Type B pancreatic cell (in vitro differentiated cells): ENCODE results near the gene TM4SF4. TPM values are rescaled to one million over a fixed set of nuclear protein-coding genes. Genes with fewer than 3 reads are reported as not detected.
A peak's percentile ranks its signal among the peaks of the same experiment; 100 is the strongest.

Source experiments
- DNase-seq: peaks from one replicate; pipeline ENCODE4 v3.0.0; 2021; ENCODE audit warnings: mixed read lengths; ENCODE audit not compliant: unreplicated experiment; ENCODE audit errors: extremely low spot score
- H3K27ac Mint-ChIP-seq: 2 replicates; pipeline ENCODE4 v1.8.0; 2021; ENCODE audit warnings: mild to moderate bottlenecking, mixed read lengths
- H3K27me3 Mint-ChIP-seq: 2 replicates; pipeline ENCODE4 v1.8.0; 2021; ENCODE audit warnings: mixed read lengths
- H3K36me3 Mint-ChIP-seq: 2 replicates; pipeline ENCODE4 v1.8.0; 2021; ENCODE audit warnings: mixed read lengths
- H3K4me1 Mint-ChIP-seq: one replicate; pipeline ENCODE4 v1.8.0; 2021; ENCODE audit warnings: mixed read lengths; ENCODE audit not compliant: unreplicated experiment
- H3K4me3 Mint-ChIP-seq: 2 replicates; pipeline ENCODE4 v1.8.0; 2021; ENCODE audit warnings: mild to moderate bottlenecking, mixed read lengths
- H3K9me3 Mint-ChIP-seq: 2 replicates; pipeline ENCODE4 v1.8.0; 2021; ENCODE audit warnings: mixed read lengths
- total RNA-seq: library from RNA; stranded (reverse); gene quantifications from 2 replicates; pipeline ENCODE4 v1.2.1, GENCODE V29; 2021; ENCODE audit warnings: low replicate concordance
- TF ChIP-seq, protein P1 (sequence below): fragments of 200-600 bp; sonication (generic); conservative IDR thresholded peaks from 2 replicates; pipeline ENCODE4 v1.5.0; 2021; ENCODE audit warnings: antibody characterized with exemption, mild to moderate bottlenecking

The TM4SF4 gene
- total RNA-seq, 1 donor from 2014 or later = 18.1 TPM

DNA sequence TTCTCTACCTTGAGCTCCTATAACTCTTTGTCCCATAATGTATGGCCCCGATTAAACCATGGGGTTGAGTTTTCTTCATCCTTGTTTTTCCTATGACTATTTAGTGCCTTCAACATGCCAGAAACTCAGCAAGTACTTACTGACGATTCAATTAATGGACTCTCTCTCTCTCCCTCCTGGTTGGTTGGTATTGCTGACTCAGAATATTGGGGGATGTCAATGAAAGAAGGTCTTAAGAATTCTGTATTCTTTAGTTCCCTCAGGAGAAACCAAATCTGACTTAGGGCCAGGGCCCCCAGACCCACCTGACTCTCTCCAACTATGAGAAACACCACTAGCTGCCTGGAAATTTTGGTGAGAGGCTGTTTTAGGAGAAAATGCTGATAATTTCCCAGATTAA, 40.8 kb downstream of the TM4SF4 start:
- Mint-ChIP-seq H3K4me1 (peaks cover 8% of the 10 kb centered on the region), H3K9me3 (no peaks in the 10 kb centered on the region), H3K27me3 (no peaks in the 10 kb centered on the region), H3K36me3 (peaks cover 3% of the 10 kb centered on the region), H3K27ac (no peak overlapping the region), H3K4me3 (no peak overlapping the region)
- TF ChIP-seq, protein P1, sequence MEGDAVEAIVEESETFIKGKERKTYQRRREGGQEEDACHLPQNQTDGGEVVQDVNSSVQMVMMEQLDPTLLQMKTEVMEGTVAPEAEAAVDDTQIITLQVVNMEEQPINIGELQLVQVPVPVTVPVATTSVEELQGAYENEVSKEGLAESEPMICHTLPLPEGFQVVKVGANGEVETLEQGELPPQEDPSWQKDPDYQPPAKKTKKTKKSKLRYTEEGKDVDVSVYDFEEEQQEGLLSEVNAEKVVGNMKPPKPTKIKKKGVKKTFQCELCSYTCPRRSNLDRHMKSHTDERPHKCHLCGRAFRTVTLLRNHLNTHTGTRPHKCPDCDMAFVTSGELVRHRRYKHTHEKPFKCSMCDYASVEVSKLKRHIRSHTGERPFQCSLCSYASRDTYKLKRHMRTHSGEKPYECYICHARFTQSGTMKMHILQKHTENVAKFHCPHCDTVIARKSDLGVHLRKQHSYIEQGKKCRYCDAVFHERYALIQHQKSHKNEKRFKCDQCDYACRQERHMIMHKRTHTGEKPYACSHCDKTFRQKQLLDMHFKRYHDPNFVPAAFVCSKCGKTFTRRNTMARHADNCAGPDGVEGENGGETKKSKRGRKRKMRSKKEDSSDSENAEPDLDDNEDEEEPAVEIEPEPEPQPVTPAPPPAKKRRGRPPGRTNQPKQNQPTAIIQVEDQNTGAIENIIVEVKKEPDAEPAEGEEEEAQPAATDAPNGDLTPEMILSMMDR = no peak
- DNase-seq = no peak

DNA sequence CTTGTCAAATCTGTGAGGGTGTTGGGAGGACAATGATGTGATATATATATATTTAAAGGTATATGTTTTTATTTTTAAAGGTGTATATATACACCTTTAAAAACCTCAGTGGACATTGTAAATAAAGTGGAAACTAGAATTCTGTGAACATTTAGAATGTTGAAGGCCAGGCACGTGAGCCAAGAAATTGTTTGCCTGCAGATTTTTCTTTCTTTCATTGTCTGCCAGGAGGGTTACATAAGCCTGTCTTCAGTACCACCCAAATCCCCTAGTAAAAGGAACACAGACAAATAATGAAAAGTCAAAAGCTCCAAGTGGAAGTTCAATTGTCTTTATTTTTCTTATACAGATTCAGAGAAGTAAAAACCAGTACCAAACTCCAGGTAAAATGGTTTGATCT, 42.4 kb downstream of the TM4SF4 start:
- peaks cover 3% of the 10 kb centered on the region for H3K36me3 Mint-ChIP-seq
- TF ChIP-seq, protein P1 = no peak
- no peak overlapping the region for H3K4me3 Mint-ChIP-seq
- DNase-seq = no peak
- H3K9me3 Mint-ChIP-seq = no peaks in the 10 kb centered on the region
- H3K27me3 Mint-ChIP-seq = no peaks in the 10 kb centered on the region
- H3K27ac Mint-ChIP-seq = no peak overlapping the region
- peaks cover 8% of the 10 kb centered on the region for H3K4me1 Mint-ChIP-seq

DNA sequence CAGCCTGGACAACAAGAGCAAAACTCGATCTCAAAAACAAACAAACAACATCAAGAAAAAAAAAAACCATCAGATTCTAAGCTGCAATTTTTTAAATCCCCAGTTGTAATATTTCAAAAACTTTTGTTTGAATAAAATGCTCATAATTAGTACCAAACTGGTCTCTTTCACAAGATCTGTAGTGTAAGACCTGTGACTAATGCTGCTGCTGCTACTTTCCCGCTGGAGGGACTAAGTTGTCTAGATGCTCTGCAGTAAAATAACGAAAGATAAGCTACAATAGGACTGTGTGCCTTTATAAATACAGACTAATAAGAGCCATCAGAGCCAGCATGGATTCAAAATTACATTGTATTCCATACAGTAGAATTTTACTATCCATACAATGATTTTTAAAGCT, 45.4 kb downstream of the TM4SF4 start:
- Mint-ChIP-seq H3K36me3 (peaks cover 19% of the 10 kb centered on the region), H3K27ac (no peak overlapping the region), H3K27me3 (no peaks in the 10 kb centered on the region), H3K4me1 (no peaks in the 10 kb centered on the region), H3K4me3 (no peak overlapping the region), H3K9me3 (no peaks in the 10 kb centered on the region)
- DNase-seq = no peak
- TF ChIP-seq, protein P1 = no peak

DNA sequence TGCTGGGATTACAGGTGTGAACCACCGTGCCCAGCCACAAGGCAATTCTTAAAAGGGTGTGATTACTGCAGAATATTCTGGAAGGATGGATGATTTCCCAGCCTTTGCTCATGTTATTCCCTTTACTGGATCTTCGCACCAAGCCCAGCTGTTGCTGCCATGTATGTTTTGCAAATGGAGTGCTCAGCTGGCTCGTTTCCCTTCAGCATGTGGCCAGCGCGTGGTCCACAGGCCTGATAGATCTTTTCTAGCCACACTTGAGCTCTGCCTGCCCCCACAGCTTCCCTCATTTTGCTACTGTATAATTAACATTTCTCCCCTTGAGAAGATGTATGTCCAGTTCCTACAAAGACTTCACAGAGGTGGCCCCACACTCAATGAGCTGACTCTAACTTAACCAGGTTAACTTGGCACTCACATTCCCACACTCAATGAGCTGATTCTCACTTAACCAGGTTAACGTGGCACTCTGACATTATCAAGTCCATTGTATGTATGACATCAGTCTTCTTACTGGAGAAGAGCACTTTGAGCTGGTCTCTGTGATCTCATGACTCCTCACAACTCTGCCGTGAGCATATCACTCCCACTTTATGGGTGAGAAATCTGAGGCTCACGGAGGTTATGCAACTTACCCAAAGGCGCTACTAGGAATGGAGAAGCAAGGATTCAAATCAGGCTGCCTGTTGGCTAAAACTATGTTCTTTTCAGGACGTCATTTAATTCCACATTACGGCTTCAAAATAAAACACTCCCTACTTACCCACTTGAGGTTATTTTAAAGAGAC, 49.2 kb downstream of the TM4SF4 start:
- peaks cover 39% of the 10 kb centered on the region for H3K36me3 Mint-ChIP-seq
- DNase-seq = no peak
- peaks cover 13% of the 10 kb centered on the region for H3K4me1 Mint-ChIP-seq
- H3K27ac Mint-ChIP-seq = no peak overlapping the region
- TF ChIP-seq, protein P1 = no peak
- no peak overlapping the region for H3K4me3 Mint-ChIP-seq
- no peaks in the 10 kb centered on the region for H3K9me3 Mint-ChIP-seq
- H3K27me3 Mint-ChIP-seq = no peaks in the 10 kb centered on the region

DNA sequence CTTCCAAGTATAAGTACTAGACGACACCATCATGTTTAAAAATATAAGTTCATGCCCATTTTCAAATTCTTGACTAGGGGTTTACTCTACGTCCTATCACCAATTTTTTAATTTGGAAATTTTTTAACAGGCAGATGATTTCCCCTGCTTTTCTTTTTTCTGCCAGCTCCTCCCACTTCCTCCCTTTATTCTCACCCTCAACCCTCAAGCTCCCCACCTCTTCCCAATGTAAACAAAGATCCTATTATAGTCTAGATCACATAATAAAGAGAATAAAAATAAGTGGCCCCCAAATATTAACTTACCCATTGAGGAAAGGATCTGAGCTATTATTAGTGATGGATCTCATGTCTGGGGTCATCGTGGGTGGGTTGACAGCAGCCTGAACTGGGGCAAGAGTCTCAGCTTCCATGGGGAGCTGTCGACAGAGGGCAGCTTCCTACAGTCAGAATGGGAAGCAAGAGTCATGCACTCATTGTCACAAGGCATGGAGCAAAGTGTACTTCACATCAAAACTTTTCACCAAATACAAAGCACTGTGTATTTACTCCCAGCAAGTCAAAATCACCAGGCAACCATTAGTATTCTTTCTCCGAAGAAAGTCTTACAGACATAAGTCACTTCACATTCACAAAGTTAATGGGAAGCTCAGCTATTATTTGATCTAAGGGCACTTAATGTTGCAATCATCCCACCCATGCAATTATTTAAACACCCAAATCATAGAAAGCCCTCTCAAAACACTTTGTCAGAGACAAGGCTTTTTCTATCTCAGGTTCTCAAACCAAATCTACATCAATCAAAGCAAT, 53.2 kb downstream of the TM4SF4 start:
- H3K27ac Mint-ChIP-seq = no peak overlapping the region
- peaks cover 24% of the 10 kb centered on the region for H3K4me1 Mint-ChIP-seq
- no peaks in the 10 kb centered on the region for H3K27me3 Mint-ChIP-seq
- H3K4me3 Mint-ChIP-seq = no peak overlapping the region
- TF ChIP-seq, protein P1 = peak; percentile 46
- H3K9me3 Mint-ChIP-seq = no peaks in the 10 kb centered on the region
- DNase-seq = no peak
- peaks cover 44% of the 10 kb centered on the region for H3K36me3 Mint-ChIP-seq
